Forelimb muscle (tissue), 1 donor: ENCODE data around the gene PROZ. TPM values are rescaled to one million over a fixed set of nuclear protein-coding genes. Genes with fewer than 3 reads are reported as not detected.

Source experiments
- DNase-seq: peaks from one replicate; pipeline ENCODE4 v3.0.0-alpha.2; 2013; ENCODE audit warnings: low read depth
- polyA plus RNA-seq: library from polyadenylated mRNA; unstranded; fragments of 120-200 nt; gene quantifications from one replicate; pipeline ENCODE4 v1.2.1, GENCODE V29; 2013; ENCODE audit not compliant: insufficient read length

PROZ gene
- polyA plus RNA-seq, 1 donor = not detected

- no peak for DNase-seq
Observed at GRCh38 chr13:113207890-113208420, 49.5 kb downstream of the PROZ start.

GRCh38 chr13:113208421-113209335 is 50.2 kb downstream of the PROZ start, which contains the start of gene PCID2:
Gene PCID2 (minus strand): TSS chr13:113208669. CDS start chr13:113208634, 35 bp downstream.
- DNase-seq = no peak

GRCh38 chr13:113209336-113209758 is 50.9 kb downstream of the PROZ start, which contains the start of gene CUL4A:
Gene CUL4A (plus strand): TSS chr13:113209613. CDS start chr13:113209628, 15 bp downstream.
- no peak for DNase-seq

- no peak for DNase-seq
Observed at GRCh38 chr13:113209759-113210421, 51.4 kb downstream of the PROZ start.

GRCh38 chr13:113210833-113211232 is 52.4 kb downstream of the PROZ start:
- DNase-seq = no peak

- DNase-seq = no peak
Observed at GRCh38 chr13:113211774-113212173, 53.3 kb downstream of the PROZ start.

GRCh38 chr13:113216254-113217048 is 58.0 kb downstream of the PROZ start:
- DNase-seq = no peak

GRCh38 chr13:113218586-113218985 is 60.1 kb downstream of the PROZ start:
- DNase-seq = no peak

- no peak for DNase-seq
Observed at GRCh38 chr13:113219256-113219940, 61.0 kb downstream of the PROZ start.

- DNase-seq = no peak
Observed at GRCh38 chr13:113220141-113220598, 61.7 kb downstream of the PROZ start.

- DNase-seq = no peak
Observed at GRCh38 chr13:113220877-113221276, 62.4 kb downstream of the PROZ start.

Other genes starting within 250 kb of the PROZ start
- gene MCF2L, start 189.4 kb upstream of the PROZ start, polyA plus RNA-seq = 22.5 TPM
- 1.5 TPM for gene F7, start 52.9 kb upstream of the PROZ start, polyA plus RNA-seq
- 16.9 TPM for gene F10, start 35.8 kb upstream of the PROZ start, polyA plus RNA-seq
- 39.9 TPM for gene PCID2, start 50.0 kb downstream of the PROZ start, polyA plus RNA-seq
- gene CUL4A, start 51.0 kb downstream of the PROZ start, polyA plus RNA-seq = 67.8 TPM
- gene LAMP1, start 138.6 kb downstream of the PROZ start, polyA plus RNA-seq = 79.0 TPM
- 4.7 TPM for gene GRTP1, start 205.5 kb downstream of the PROZ start, polyA plus RNA-seq